ENCODE results near the gene CSPG5.

DNA sequence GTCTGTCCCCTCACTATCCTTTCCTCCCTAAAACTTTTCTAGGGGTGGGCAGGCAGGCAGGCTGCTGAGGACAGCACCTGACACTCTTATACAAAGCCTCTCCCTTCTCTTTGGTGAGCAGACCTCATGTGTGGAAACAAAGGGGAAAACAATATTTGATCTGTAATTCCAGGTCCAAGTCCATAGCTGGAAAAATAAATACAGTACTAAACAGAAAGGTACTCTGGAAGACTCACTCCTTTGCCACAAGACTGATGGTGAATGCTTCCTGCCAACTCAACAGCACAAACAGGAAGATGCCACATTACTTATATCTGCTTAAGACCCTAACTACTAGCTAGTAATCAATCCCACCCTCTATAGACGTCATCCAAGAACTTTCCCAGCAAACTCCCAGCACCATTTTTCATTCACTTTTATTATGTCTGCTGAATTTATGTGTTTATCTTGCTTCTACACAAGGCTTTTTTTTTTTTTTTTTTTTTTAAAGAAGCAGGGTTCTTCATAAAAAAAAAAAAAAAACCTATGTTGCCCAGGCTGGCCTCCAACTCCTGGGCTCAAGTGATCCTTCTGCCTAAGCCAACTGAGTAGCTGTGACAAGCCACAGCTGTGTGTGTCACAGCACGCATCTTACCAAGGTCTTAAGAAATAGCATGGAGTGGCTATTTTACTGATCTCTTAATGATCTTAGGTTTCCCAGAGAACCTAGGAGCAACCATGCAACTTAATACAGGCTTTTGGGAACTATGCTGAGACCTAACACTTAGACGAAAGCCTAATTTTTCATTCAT, 44.2 kb upstream of the CSPG5 start:
- TF ChIP-seq, protein P1, sequence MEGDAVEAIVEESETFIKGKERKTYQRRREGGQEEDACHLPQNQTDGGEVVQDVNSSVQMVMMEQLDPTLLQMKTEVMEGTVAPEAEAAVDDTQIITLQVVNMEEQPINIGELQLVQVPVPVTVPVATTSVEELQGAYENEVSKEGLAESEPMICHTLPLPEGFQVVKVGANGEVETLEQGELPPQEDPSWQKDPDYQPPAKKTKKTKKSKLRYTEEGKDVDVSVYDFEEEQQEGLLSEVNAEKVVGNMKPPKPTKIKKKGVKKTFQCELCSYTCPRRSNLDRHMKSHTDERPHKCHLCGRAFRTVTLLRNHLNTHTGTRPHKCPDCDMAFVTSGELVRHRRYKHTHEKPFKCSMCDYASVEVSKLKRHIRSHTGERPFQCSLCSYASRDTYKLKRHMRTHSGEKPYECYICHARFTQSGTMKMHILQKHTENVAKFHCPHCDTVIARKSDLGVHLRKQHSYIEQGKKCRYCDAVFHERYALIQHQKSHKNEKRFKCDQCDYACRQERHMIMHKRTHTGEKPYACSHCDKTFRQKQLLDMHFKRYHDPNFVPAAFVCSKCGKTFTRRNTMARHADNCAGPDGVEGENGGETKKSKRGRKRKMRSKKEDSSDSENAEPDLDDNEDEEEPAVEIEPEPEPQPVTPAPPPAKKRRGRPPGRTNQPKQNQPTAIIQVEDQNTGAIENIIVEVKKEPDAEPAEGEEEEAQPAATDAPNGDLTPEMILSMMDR (IDR thresholded peaks at IDR 0.05) = no peak
- no peak for TF ChIP-seq POLR2A (IDR thresholded peaks at IDR 0.05)
